ENCODE data around the gene NEGR1. TPM values are rescaled to one million over a fixed set of nuclear protein-coding genes. Genes with fewer than 3 reads are reported as not detected.

Gene NEGR1
- total and polyA plus RNA-seq, 9 of the 15 experiments (the other 6 are each of a cell fraction or from before 2014, with no cell fraction given) = not detected

DNA sequence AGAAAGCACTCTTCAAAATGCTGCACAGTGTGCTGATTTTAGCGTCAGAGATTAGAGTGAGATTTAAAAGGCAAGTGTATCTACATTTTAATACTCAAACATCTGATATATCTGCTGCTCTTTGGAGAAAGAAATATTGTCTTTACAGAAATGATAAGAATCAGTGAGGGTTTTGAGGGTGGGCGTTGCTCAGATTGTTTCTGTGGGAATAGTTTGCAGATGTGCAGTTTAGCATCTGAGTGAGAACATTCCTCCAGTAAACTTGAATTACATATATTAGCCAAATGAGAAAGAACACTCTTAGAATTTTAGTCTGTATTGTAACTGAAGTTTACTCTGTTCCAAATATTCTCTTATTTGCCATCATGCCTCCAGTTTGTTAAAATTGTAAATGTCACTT lies 549.2 kb downstream of the NEGR1 start (continued):
- TF ChIP-seq, protein P1, sequence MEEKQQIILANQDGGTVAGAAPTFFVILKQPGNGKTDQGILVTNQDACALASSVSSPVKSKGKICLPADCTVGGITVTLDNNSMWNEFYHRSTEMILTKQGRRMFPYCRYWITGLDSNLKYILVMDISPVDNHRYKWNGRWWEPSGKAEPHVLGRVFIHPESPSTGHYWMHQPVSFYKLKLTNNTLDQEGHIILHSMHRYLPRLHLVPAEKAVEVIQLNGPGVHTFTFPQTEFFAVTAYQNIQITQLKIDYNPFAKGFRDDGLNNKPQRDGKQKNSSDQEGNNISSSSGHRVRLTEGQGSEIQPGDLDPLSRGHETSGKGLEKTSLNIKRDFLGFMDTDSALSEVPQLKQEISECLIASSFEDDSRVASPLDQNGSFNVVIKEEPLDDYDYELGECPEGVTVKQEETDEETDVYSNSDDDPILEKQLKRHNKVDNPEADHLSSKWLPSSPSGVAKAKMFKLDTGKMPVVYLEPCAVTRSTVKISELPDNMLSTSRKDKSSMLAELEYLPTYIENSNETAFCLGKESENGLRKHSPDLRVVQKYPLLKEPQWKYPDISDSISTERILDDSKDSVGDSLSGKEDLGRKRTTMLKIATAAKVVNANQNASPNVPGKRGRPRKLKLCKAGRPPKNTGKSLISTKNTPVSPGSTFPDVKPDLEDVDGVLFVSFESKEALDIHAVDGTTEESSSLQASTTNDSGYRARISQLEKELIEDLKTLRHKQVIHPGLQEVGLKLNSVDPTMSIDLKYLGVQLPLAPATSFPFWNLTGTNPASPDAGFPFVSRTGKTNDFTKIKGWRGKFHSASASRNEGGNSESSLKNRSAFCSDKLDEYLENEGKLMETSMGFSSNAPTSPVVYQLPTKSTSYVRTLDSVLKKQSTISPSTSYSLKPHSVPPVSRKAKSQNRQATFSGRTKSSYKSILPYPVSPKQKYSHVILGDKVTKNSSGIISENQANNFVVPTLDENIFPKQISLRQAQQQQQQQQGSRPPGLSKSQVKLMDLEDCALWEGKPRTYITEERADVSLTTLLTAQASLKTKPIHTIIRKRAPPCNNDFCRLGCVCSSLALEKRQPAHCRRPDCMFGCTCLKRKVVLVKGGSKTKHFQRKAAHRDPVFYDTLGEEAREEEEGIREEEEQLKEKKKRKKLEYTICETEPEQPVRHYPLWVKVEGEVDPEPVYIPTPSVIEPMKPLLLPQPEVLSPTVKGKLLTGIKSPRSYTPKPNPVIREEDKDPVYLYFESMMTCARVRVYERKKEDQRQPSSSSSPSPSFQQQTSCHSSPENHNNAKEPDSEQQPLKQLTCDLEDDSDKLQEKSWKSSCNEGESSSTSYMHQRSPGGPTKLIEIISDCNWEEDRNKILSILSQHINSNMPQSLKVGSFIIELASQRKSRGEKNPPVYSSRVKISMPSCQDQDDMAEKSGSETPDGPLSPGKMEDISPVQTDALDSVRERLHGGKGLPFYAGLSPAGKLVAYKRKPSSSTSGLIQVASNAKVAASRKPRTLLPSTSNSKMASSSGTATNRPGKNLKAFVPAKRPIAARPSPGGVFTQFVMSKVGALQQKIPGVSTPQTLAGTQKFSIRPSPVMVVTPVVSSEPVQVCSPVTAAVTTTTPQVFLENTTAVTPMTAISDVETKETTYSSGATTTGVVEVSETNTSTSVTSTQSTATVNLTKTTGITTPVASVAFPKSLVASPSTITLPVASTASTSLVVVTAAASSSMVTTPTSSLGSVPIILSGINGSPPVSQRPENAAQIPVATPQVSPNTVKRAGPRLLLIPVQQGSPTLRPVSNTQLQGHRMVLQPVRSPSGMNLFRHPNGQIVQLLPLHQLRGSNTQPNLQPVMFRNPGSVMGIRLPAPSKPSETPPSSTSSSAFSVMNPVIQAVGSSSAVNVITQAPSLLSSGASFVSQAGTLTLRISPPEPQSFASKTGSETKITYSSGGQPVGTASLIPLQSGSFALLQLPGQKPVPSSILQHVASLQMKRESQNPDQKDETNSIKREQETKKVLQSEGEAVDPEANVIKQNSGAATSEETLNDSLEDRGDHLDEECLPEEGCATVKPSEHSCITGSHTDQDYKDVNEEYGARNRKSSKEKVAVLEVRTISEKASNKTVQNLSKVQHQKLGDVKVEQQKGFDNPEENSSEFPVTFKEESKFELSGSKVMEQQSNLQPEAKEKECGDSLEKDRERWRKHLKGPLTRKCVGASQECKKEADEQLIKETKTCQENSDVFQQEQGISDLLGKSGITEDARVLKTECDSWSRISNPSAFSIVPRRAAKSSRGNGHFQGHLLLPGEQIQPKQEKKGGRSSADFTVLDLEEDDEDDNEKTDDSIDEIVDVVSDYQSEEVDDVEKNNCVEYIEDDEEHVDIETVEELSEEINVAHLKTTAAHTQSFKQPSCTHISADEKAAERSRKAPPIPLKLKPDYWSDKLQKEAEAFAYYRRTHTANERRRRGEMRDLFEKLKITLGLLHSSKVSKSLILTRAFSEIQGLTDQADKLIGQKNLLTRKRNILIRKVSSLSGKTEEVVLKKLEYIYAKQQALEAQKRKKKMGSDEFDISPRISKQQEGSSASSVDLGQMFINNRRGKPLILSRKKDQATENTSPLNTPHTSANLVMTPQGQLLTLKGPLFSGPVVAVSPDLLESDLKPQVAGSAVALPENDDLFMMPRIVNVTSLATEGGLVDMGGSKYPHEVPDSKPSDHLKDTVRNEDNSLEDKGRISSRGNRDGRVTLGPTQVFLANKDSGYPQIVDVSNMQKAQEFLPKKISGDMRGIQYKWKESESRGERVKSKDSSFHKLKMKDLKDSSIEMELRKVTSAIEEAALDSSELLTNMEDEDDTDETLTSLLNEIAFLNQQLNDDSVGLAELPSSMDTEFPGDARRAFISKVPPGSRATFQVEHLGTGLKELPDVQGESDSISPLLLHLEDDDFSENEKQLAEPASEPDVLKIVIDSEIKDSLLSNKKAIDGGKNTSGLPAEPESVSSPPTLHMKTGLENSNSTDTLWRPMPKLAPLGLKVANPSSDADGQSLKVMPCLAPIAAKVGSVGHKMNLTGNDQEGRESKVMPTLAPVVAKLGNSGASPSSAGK (IDR thresholded peaks at IDR 0.05) = no peak
